ENCODE results near the gene CPSF4. TPM values are rescaled to one million over a fixed set of nuclear protein-coding genes. Genes with fewer than 3 reads are reported as not detected.

CPSF4 gene
- total RNA-seq, 4 donors from 2014 or later: 30.6 to 33.1 (median 32.7) TPM

- peak overlapping the region; percentile 96 to 99 (median 99) for H3K27ac ChIP-seq
- H3K36me3 ChIP-seq: peaks cover 29 to 35% of the 10 kb centered on the region in 2 donors
- intact Hi-C loops (cut with DNase I): loop anchor here (10.0 kb wide), 2 partner anchors 83 to 363 kb away; partner anchors contain the start of gene ARPC1A
- TF ChIP-seq POLR2A (IDR thresholded peaks at IDR 0.05) (no peak), CTCF (IDR thresholded peaks at IDR 0.05) (no peak)
- H3K9me3 ChIP-seq: no peaks in the 10 kb centered on the region
- peak; percentile 41 to 52 for DNase-seq
- H3K27me3 ChIP-seq: no peaks in the 10 kb centered on the region
- H3K4me3 ChIP-seq (replicated peaks in 1 of 3): peak overlapping the region; percentile 93 to 100 (median 96)
- 0% methylated on average over 21 to 28 of the region's 28 CpGs for WGBS, 2 donors
- H3K4me1 ChIP-seq: peaks cover 23 to 29% of the 10 kb centered on the region in 2 donors
Observed at GRCh38 chr7:99407872-99408378, 30.8 kb upstream of the CPSF4 start.

- no peaks in the 10 kb centered on the region for H3K27me3 ChIP-seq
- 1% methylated on average over 27 to 35 of the region's 72 CpGs for WGBS, 2 donors
- DNase-seq: peak; percentile 93 to 94
- H3K27ac ChIP-seq: peak within 1 kb of the TSS; percentile 96 to 99 (median 99)
- H3K36me3 ChIP-seq: peaks cover 33 to 39% of the 10 kb centered on the region in 2 donors
- no peaks in the 10 kb centered on the region for H3K9me3 ChIP-seq
- H3K4me1 ChIP-seq: peaks cover 23 to 29% of the 10 kb centered on the region in 2 donors
- intact Hi-C loops (cut with DNase I): loop anchor here (10.0 kb wide), 2 partner anchors 84 to 364 kb away; partner anchors contain the start of gene ARPC1A
- H3K4me3 ChIP-seq (replicated peaks in 1 of 3): peak within 1 kb of the TSS; percentile 93 to 100 (median 96)
- TF ChIP-seq POLR2A (IDR thresholded peaks at IDR 0.05) (peak in 1 of 2 donors; percentile 88), CTCF (IDR thresholded peaks at IDR 0.05) (peak in 3 of 6 experiments; percentile 24 to 35 (median 29))
Observed at GRCh38 chr7:99408379-99409191, 30.2 kb upstream of the CPSF4 start, which contains the start of the genes BUD31 and PDAP1. BUD31 (plus strand) TSS chr7:99408969; CDS start chr7:99411093, 2,124 bp downstream. PDAP1 (minus strand) TSS chr7:99408597; CDS start chr7:99408548, 49 bp downstream.

GRCh38 chr7:99409192-99409572 is 29.6 kb upstream of the CPSF4 start:
- Histone ChIP-seq H3K4me3 (replicated peaks in 1 of 3) (peak overlapping the region; percentile 16 to 100 (median 96)), H3K27ac (peak overlapping the region; percentile 96 to 99 (median 99)), H3K27me3 (no peaks in the 10 kb centered on the region), H3K4me1 (peaks cover 23 to 29% of the 10 kb centered on the region in 2 donors), H3K36me3 (peaks cover 32 to 33% of the 10 kb centered on the region in 2 donors), H3K9me3 (no peaks in the 10 kb centered on the region)
- TF ChIP-seq POLR2A (IDR thresholded peaks at IDR 0.05) (no peak), CTCF (IDR thresholded peaks at IDR 0.05) (no peak)
- intact Hi-C loops (cut with DNase I): loop anchor here (10.0 kb wide), 2 partner anchors 84 to 364 kb away; partner anchors contain the start of gene ARPC1A
- WGBS, 2 donors: 0 to 1% methylated on average over 18 of the region's 18 CpGs
- no peak for DNase-seq

- TF ChIP-seq POLR2A (IDR thresholded peaks at IDR 0.05): no peak
- TF ChIP-seq CTCF (IDR thresholded peaks at IDR 0.05): no peak
- Histone ChIP-seq H3K4me3 (replicated peaks in 1 of 3) (peak overlapping the region in 1 of 3 donors; percentile 100), H3K9me3 (no peaks in the 10 kb centered on the region), H3K4me1 (peaks cover 23 to 24% of the 10 kb centered on the region in 2 donors), H3K27ac (no peak overlapping the region), H3K36me3 (peaks cover 31 to 33% of the 10 kb centered on the region in 2 donors), H3K27me3 (no peaks in the 10 kb centered on the region)
- intact Hi-C loops (cut with DNase I): loop anchor here (5.0 to 10.0 kb wide), 3 partner anchors 33 to 365 kb away; partner anchors contain the start of gene ARPC1A
- no peak for DNase-seq
- 38 to 51% methylated on average over 3 of the region's 3 CpGs for WGBS, 2 donors
Observed at GRCh38 chr7:99409806-99410205, 28.9 kb upstream of the CPSF4 start.

All from thyroid gland (tissue), 4 donors.